Measurements from ENCODE around the gene R3HDM1. TPM values are rescaled to one million over a fixed set of nuclear protein-coding genes. Genes with fewer than 3 reads are reported as not detected.

The R3HDM1 gene
- total RNA-seq, 1 donor from 2014 or later, result 11.3 TPM

DNA sequence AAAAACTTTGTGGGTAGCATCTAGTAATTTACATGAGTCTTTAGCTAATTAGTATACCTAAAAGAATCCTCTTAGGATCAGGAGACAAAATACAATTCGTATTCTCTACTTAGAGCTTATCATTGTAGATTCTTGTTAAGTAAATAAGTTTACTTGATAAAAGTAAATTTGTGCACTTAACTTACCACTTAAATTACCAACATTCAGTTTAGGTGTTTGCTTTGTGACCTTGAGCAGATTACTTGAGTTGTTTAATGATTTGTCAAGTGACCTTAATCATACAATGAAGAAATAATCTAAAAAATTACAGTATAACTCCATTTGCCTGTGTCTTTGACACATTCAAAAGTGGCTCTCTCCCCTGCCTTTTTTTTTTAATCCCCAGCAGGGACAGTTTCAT lies 143.2 kb downstream of the R3HDM1 start:
- TF ChIP-seq, protein P1, sequence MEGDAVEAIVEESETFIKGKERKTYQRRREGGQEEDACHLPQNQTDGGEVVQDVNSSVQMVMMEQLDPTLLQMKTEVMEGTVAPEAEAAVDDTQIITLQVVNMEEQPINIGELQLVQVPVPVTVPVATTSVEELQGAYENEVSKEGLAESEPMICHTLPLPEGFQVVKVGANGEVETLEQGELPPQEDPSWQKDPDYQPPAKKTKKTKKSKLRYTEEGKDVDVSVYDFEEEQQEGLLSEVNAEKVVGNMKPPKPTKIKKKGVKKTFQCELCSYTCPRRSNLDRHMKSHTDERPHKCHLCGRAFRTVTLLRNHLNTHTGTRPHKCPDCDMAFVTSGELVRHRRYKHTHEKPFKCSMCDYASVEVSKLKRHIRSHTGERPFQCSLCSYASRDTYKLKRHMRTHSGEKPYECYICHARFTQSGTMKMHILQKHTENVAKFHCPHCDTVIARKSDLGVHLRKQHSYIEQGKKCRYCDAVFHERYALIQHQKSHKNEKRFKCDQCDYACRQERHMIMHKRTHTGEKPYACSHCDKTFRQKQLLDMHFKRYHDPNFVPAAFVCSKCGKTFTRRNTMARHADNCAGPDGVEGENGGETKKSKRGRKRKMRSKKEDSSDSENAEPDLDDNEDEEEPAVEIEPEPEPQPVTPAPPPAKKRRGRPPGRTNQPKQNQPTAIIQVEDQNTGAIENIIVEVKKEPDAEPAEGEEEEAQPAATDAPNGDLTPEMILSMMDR (conservative IDR thresholded peaks at IDR 0.05; ENCODE audit: low read depth, low read length), result no peak
- H3K4me3 ChIP-seq (ENCODE audit: low read depth, low read length), result no peak overlapping the region
- no peak for DNase-seq (ENCODE audit: low read depth)

DNA sequence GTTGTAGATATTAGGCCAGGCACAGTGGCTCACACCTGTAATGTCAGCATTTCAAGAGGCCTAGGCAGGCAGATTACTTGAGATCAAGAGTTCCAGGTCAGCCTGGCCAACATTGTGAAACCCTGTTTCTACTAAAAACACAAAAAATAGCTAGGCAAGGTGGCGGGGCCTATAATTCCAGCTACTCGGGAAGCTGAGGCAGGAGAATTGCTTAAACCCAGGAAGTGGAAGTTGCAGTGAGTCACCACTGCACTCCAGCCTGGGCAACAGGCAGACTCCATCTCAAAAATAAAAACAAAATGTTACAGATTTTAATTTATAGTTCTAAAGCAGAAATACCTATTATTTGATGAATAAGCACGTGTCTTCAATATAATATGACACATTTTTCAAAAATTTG lies 144.7 kb downstream of the R3HDM1 start:
- TF ChIP-seq, protein P1 (conservative IDR thresholded peaks at IDR 0.05; ENCODE audit: low read depth, low read length), result no peak
- no peak for DNase-seq (ENCODE audit: low read depth)
- H3K4me3 ChIP-seq (ENCODE audit: low read depth, low read length), result no peak overlapping the region

DNA sequence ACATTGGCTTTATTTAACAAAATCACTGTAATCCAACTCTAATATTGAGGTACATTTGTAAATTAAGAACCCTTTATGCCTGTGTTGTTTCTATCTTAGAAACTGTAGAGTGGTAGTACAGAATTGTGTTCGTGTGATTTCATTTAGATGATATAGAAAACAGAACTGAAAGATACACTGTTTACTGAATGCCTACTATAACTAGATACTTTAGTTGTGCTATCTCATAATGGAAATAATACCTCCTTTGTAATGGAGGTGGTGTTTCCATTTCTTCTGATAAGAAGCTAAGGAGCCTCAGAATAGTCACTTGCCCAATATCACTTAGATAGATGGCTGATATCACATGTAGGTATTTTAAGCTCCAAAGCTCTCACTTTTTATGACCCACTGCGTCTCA lies 147.8 kb downstream of the R3HDM1 start:
- H3K4me3 ChIP-seq (ENCODE audit: low read depth, low read length), result no peak overlapping the region
- TF ChIP-seq, protein P1 (conservative IDR thresholded peaks at IDR 0.05; ENCODE audit: low read depth, low read length), result no peak

DNA sequence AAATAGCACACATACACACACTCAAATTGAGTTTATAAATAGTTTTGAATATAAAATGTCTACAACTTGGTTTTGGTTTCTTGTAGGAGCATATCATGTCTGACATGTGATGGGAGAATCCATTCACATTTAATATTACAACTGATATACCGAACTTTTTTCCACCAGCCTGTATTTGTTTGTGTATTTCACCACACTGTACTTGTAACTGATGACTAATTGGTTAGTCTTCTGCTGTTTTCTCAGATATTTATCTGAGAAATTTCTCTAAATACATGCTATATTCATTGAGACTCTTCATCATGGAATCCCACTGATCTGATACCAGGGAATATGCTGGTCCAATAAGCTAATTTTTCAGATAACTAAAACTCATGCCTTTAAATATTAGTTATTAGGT lies 154.1 kb downstream of the R3HDM1 start:
- no peak overlapping the region for H3K4me3 ChIP-seq (ENCODE audit: low read depth, low read length)
- TF ChIP-seq, protein P1 (conservative IDR thresholded peaks at IDR 0.05; ENCODE audit: low read depth, low read length), result no peak
- DNase-seq (ENCODE audit: low read depth), result no peak

More for the DNA sequence above, 147.8 kb downstream of the R3HDM1 start:
- no peak for DNase-seq (ENCODE audit: low read depth)

DNA sequence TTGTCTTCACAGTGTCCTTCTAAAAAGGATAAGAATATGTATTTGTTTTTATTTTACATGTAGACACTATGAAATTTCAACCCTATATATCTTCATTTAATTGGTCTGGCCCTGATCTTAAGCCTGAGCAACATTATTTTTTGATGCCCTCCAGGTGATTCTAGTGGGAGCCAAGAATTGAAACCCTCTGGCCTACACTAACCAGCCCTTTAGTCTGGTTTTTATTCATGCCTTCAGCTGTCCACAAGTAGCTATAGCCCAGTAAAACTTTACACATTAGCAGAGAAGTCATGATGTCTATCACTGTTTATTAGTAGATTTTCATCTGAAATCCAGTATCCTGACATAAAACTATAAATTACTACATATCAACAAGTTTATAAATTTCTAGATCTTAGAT lies 157.7 kb downstream of the R3HDM1 start:
- TF ChIP-seq, protein P1 (conservative IDR thresholded peaks at IDR 0.05; ENCODE audit: low read depth, low read length), result no peak
- no peak for DNase-seq (ENCODE audit: low read depth)
- no peak overlapping the region for H3K4me3 ChIP-seq (ENCODE audit: low read depth, low read length)

DNA sequence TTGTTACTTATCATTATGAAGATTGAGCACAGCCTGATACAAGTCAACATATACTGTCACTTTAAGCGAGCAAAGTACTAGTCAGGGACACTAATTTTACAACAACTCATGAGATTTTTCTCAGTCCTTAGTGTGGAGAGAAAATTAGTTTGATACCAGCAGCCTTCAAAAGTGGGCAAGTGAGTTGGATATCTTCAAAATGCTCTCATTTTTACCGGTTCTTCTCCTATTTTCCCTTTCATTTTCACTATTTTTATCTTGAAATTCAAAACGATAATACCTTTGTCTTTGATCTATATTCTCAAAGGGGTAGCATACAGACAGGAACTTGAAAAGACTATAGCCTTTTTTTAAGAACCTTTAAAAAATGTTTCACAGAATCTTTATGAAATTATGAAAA lies 158.4 kb downstream of the R3HDM1 start:
- DNase-seq (ENCODE audit: low read depth), result no peak
- TF ChIP-seq, protein P1 (conservative IDR thresholded peaks at IDR 0.05; ENCODE audit: low read depth, low read length), result no peak
- H3K4me3 ChIP-seq (ENCODE audit: low read depth, low read length), result no peak overlapping the region

DNA sequence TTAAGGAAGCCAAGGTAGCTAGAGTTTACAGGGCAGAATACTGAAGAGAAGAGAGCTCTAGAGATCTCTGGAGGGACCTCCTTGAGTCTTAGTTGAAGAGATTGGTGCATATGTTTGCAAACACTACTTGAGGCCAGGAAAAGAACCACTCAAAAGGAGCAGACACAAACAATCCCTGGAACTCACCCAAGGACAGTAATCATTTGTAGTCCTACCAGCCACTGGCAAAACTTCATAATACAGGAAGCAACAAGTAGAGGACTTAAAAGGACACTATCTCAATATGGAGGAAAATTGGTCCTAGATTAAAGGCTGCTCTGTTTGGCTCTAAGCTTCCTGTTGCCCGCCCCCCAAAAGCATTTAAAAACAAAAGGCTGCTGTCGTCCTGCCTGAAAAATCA lies 163.4 kb downstream of the R3HDM1 start:
- DNase-seq (ENCODE audit: low read depth), result no peak
- H3K4me3 ChIP-seq (ENCODE audit: low read depth, low read length), result no peak overlapping the region
- TF ChIP-seq, protein P1 (conservative IDR thresholded peaks at IDR 0.05; ENCODE audit: low read depth, low read length), result no peak

Measured in epithelial cell of proximal tubule (primary cell).